ENCODE data around the gene SWAP70.
A peak's percentile ranks its signal among the peaks of the same experiment; 100 is the strongest.

Gene SWAP70

DNA sequence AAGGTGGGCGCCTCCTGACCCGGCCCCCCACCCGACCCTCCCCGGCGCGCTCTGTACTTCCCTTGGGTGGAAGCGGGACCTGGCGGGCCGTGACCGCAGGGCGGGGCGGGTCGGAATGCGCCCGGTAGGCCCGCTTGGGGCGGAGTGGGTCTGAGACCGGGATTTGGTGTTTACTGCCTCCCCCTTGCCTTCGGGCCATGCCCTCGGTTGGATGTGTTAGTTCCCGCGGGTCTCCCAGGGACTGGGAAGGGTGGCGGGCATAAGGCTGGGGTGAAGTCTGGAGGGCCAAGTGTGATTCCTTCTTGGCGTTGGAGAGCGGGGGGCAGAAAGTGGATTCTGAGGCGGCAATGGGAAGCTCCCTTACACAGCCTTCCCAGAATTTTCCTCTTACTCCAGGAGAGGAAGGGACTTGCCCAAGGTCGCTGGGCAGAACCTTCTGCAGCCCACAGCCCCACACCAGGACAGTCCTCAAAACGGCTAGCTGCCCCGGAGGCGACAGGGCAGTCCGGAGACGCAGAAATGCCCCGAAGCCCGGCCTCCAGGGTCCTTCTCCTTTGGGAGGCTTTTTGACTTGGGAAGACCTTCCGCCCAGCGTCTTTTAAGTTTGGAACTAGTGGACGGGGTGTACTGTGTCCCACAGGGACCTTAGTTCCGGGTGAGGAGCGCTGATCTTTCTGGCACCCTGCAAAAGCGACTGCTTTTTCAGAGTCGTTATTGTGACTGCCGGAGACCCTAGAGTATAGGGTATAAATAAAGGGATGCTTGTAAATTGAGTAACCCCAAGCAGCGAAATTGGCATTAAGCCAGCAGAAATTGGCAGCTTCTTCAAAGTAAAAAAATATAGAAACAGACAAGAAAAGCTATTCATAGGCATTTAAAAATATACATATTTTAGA, 647 bp downstream of the SWAP70 start:
- TF ChIP-seq CTCF (IDR thresholded peaks at IDR 0.05): no peak
- peak; percentile 87 for DNase-seq (ENCODE audit: low spot score)
- peak overlapping the region; percentile 98 to 99 for H3K27ac ChIP-seq
- peak overlapping the region; percentile 91 for H3K4me3 ChIP-seq

DNA sequence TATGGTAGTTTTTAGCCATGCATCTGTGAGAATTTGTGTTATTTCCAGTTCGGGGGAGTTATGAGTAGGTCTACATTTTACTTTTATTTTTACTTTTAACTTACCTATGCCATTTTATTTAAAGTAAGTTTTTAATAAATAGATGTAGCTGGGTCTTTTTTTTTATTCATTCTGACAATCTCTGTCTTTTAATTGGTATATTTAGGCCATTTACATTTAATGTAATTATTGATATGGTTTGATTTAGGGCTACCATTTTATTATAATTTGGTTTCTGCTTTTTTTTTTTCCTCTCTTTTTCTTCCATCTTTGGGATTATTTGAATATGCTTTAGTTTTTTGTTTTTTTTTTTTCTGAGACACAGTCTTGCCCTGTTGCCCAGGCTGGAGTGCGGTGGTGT, 1.9 kb downstream of the SWAP70 start:
- no peak for DNase-seq (ENCODE audit: low spot score)
- H3K27ac ChIP-seq: no peak overlapping the region
- no peak for TF ChIP-seq CTCF (IDR thresholded peaks at IDR 0.05)
- peak overlapping the region; percentile 91 for H3K4me3 ChIP-seq

DNA sequence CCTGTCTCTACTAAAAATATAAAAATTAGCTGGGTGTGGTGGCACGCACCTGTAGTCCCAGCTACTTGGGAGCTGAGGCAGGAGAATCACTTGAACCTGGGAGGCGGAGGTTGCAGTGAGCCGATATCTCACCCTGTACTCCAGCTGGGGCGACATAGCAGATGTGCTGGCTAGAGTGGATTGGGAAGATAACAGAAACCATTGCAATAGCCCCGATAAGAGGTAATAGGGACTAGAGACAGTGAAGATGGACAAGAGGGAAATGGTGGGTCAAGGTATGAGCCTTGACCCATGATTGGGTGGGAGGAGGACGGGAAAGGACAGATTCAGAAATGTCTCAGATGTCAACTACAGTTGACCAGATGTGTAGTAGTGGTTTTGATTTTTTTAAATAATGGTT, 6.1 kb downstream of the SWAP70 start:
- H3K27ac ChIP-seq: no peak overlapping the region
- TF ChIP-seq CTCF (IDR thresholded peaks at IDR 0.05): no peak
- H3K4me3 ChIP-seq: no peak overlapping the region
- DNase-seq (ENCODE audit: low spot score): no peak

GRCh38 chr11:9672288-9672916, 8.5 kb downstream of the SWAP70 start:
- no peak for DNase-seq (ENCODE audit: low spot score)
- no peak overlapping the region for H3K27ac ChIP-seq

DNA sequence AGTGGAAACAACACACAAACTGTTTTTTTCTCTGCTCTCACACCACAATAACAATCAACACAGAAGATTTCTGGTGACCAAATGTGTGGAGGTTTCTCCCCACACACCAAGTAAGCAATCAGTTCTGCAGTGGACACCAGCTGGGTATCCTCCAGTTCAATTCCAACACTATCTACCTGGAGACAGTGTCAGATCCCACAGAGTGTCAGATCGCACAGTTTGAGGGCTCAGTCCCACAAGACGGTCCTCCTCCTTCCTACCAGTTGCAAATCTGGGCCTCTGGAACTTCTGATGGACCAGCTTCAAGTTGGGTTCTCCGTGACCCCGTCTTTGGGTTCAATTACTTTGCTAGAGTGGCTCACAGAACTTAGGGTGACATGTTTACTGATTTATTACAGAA, 9.0 kb downstream of the SWAP70 start:
- DNase-seq (ENCODE audit: low spot score): no peak
- no peak for TF ChIP-seq CTCF (IDR thresholded peaks at IDR 0.05)
- H3K27ac ChIP-seq: no peak overlapping the region
- H3K4me3 ChIP-seq: no peak overlapping the region

More at GRCh38 chr11:9672288-9672916, 8.5 kb downstream of the SWAP70 start:
- TF ChIP-seq CTCF (IDR thresholded peaks at IDR 0.05): no peak
- no peak overlapping the region for H3K4me3 ChIP-seq

- Histone ChIP-seq H3K4me3 (no peak overlapping the region), H3K27ac (no peak overlapping the region)
- TF ChIP-seq CTCF (IDR thresholded peaks at IDR 0.05): no peak
- DNase-seq (ENCODE audit: low spot score): no peak
Measured at GRCh38 chr11:9675691-9676090, 11.8 kb downstream of the SWAP70 start.

GRCh38 chr11:9677951-9678350, 14.1 kb downstream of the SWAP70 start:
- no peak for TF ChIP-seq CTCF (IDR thresholded peaks at IDR 0.05)
- Histone ChIP-seq H3K27ac (no peak overlapping the region), H3K4me3 (no peak overlapping the region)
- DNase-seq (ENCODE audit: low spot score): no peak
